SK-N-SH (cell line): ENCODE results near the gene NHLH1.

Experiments
- GABPA ChIP-seq: IDR thresholded peaks from 2 replicates; pipeline ENCODE4 v1.4.0; 2012; ENCODE audit warnings: low read depth, mild to moderate bottlenecking
- POLR2AphosphoS5 ChIP-seq: IDR thresholded peaks from 2 replicates; pipeline ENCODE4 v1.6.1; 2012; ENCODE audit warnings: low read depth, low read length
- REST ChIP-seq: IDR thresholded peaks from 2 replicates; pipeline ENCODE4 v1.6.1; 2012; ENCODE audit warnings: mild to moderate bottlenecking, low read depth, low read length, moderate library complexity
- TF ChIP-seq, protein P1 (sequence below): fragments of 200-600 bp; sonication (generic); IDR thresholded peaks from 2 replicates; pipeline ENCODE4 v1.6.1; 2017; ENCODE audit warnings: antibody characterized with exemption, mild to moderate bottlenecking, moderate library complexity
- TF ChIP-seq, protein P2 (sequence below): fragments of 150-350 bp; IDR thresholded peaks from 2 replicates; pipeline ENCODE4 v1.6.1; 2017; ENCODE audit warnings: antibody characterized with exemption, low read length, low read depth, borderline replicate concordance

GRCh38 chr1:160413716-160414115 lies 46.8 kb downstream of the NHLH1 start:
- TF ChIP-seq, protein P1, sequence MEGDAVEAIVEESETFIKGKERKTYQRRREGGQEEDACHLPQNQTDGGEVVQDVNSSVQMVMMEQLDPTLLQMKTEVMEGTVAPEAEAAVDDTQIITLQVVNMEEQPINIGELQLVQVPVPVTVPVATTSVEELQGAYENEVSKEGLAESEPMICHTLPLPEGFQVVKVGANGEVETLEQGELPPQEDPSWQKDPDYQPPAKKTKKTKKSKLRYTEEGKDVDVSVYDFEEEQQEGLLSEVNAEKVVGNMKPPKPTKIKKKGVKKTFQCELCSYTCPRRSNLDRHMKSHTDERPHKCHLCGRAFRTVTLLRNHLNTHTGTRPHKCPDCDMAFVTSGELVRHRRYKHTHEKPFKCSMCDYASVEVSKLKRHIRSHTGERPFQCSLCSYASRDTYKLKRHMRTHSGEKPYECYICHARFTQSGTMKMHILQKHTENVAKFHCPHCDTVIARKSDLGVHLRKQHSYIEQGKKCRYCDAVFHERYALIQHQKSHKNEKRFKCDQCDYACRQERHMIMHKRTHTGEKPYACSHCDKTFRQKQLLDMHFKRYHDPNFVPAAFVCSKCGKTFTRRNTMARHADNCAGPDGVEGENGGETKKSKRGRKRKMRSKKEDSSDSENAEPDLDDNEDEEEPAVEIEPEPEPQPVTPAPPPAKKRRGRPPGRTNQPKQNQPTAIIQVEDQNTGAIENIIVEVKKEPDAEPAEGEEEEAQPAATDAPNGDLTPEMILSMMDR = no peak
- TF ChIP-seq, protein P2, sequence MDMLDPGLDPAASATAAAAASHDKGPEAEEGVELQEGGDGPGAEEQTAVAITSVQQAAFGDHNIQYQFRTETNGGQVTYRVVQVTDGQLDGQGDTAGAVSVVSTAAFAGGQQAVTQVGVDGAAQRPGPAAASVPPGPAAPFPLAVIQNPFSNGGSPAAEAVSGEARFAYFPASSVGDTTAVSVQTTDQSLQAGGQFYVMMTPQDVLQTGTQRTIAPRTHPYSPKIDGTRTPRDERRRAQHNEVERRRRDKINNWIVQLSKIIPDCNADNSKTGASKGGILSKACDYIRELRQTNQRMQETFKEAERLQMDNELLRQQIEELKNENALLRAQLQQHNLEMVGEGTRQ = no peak
- no peak for TF ChIP-seq GABPA
- TF ChIP-seq POLR2AphosphoS5 = no peak
- no peak for TF ChIP-seq REST
